Left forelimb (tissue), 1 donor: Measurements from ENCODE around the gene KCNG2.

Experiments used
- DNase-seq: peaks from one replicate; pipeline ENCODE4 v3.0.0-alpha.2; 2018; ENCODE audit warnings: low spot score

KCNG2 gene

DNA sequence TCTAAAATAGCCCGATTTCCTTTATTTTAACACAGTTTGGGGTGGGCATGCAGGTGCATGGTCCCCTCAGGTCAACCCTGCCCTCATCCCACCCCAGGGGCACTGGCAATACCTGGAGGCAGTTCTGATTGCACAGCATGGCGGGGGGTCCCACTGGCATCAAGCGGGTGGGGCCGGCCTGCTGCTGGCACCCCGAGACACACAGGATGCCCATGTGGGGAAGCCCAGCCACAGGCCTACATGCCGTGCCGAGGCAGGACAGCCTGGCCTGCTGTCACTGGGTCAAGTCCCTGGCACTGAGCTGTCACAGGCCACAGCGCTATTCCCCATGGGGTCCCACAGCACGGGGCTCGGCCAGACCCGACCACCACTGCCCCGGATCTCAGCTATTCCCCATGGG, 11.9 kb upstream of the KCNG2 start:
- no peak for DNase-seq

DNA sequence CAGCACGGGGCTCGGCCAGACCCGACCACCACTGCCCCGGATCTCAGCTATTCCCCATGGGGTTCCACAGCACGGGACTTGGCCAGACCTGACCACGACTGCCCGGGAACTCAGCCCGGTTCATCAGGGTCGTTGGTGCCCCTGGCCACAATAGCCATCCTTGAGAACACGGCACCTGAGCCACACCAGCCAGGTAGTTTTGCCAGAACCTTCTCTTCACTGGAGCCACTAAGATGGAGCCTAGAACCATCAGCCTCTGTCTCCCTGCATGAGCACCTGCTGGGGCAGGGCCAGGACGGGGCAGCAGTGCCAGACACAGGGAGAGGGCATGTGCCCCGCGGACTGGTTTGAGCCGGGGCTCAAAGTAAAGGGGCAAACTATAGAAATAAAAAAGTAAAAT, 11.4 kb upstream of the KCNG2 start:
- DNase-seq: no peak

DNA sequence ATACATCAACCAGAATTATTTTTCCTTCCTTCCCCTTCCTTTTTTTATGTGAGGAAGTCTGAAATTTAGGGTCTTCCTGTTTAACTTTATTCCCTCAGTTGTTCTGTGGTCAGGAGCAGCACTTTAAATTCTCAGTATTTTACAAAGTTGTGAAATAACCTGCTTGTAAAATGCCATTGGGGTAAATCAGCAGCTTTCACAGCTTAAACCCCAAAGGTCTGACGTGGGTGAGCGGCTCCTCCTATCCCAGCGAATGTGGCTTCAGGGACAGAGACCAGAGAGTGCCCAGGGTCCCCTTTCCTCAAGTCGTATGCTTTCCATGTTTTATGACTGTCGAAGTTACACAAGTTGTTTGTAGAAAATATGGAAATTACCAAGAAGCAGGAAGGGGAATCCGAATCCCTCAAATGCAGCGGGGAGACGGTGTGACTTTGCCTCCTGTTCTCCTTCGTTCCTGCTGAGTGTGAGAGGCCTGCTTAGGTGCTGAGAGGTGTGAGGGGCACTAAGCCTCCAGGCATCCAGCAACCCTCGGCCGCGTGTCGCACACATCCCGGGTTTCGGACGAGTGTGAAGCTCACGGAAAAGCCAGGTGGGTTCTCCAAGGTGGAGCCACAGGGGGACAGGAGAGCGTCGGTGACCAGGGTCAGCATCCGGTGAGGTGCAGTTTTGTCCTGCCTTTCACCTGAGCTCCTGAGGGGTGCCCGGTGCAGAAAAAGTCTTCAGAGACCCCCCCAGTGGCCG, 10.8 kb upstream of the KCNG2 start:
- DNase-seq: no peak

- DNase-seq: no peak
Measured at GRCh38 chr18:79787527-79787864, 10.2 kb upstream of the KCNG2 start.

DNA sequence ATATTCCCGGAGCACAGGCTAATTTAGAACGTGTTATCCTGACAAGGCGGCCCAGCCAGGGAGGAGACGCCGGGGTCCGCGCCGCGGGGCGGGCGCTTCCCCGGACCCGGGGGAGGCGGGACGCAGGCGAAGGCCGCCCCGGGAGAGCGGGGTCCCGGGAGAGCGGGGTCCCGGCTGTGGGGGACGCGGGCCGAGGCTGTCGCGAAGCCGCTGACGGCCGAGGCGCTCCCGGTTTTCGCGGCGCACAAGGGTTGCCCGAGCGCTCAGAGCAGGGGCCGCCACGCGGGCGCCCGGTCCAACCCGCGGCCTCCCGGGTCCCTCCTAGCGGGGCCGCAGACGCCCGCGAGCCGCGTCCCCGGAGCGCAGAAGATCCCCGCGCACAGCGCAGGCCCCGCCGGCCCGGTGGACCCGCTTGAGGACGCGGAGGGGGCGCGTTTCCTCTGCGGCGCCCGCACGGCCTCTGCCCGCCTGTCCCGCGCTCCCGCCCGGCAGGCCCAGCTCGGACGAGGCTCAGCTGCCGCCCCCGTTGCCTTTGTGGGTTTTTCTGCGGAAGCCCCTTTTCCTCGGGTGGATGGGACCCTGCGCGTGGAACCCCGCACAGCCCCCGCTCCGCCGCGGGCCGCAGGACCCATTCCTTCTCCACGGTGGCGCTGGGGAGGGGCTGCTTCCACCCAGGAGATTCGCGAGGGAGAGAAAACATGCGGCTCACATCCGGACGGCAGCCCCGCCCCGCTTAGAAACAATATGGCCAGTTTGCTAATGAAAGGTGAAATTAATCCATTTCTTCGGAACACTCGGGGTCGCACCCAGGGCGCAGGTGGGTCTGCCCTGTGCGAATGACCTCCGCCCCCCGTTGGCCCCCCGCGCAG, 9.6 kb upstream of the KCNG2 start:
- DNase-seq: no peak

GRCh38 chr18:79788734-79789085, 9.0 kb upstream of the KCNG2 start:
- DNase-seq: no peak

DNA sequence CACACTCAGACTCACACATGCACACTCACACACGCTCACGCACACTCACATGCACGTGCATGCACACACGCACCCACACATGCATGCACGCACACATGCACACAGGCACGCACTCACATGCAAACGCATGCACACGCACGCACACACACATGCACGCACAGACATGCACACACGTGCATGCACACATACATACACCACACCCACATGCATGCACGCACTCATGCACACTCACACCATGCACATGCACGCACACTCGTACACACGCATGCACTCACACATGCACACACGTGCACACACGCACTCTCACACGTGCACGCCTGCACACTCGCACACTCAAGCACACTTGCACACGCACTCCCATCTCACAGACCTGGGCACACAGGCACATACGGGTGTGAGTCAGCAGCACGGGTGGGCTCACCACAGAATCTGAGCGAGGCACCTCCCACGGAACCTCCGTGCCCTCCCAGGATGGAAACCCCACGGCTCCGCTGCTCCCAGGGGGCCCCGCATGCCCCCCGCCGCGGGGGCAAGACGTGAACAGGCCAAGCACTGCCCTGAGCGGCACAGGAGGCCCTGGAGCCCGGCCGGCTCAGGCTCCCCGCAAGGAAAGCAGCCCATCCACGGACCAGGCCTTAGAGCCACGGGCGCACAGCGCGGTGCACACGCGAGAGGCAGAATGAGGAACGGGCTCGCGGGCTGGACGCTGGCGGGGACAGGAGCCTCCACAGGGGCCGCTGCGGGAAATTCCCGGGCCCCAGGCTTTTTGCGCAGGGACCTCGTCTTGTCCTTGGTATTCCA, 8.4 kb upstream of the KCNG2 start:
- DNase-seq: no peak

GRCh38 chr18:79789901-79790890, 7.5 kb upstream of the KCNG2 start:
- no peak for DNase-seq

DNA sequence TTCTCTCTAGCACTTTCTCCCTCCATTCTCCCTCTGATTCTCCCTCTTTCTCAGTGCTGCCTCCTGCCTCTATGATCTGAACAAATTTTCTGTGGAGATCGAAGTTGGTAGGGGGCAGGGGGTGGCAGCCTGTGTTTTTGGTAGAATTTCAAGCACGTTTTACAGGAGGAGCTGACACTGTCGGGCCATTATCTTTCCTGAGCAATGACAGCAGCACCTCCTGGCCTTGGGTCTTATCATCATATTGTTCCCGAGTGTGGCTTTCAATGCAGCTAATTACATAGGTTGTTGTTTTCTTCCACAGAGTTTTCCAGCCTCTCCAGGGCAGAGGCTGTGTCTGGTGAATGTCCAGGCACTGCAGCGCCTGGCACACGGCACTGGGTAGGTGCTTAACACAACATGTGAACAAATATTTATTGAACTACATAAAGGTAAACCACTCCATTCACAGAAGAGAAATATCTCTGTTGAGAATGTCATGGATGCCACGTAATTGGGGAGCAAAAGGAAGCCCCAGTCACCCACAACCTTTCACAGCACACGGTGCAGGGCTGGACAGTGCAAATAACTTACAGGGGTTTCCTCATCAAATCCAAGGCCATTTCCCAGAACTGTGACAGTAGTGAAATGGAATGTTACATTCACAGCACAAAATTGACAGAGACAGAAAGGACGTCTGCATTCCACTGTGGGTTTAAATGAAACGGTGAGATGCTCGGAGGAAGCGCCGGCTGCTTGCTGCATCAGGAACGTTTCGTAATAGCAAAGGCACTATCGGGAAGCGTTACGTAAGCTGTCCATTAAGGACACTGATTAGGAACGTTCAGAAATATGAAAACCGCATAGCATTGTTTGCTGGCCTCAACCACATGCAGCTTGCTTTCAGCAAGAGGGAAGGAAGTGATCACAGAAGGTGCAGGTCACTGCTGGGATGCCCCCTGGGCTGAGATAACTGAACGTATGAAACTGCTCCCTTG, 6.5 kb upstream of the KCNG2 start:
- no peak for DNase-seq

GRCh38 chr18:79792096-79792987, 5.4 kb upstream of the KCNG2 start:
- no peak for DNase-seq

- no peak for DNase-seq
Measured at GRCh38 chr18:79792988-79793355, 4.8 kb upstream of the KCNG2 start.

GRCh38 chr18:79794846-79795245, 2.9 kb upstream of the KCNG2 start:
- DNase-seq: no peak

DNA sequence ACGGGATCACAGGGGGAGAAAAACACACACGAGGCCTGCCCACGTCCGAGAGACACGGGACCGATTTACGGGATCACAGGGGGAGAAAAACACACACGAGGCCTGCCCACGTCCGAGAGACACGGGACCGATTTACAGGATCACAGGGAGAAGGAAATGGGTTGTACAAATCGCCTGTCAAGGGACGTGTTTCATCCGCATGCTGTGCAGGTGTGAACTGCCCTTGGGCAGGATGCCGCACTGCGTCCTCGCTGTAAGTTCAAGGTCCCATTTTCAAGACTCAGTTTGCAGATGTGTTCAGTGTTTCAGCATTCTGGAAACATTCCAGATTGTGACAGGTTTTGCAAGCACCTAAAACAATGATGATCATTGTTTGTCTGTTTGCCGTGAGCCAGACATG, 2.3 kb upstream of the KCNG2 start:
- DNase-seq: no peak

GRCh38 chr18:79796016-79796415, 1.7 kb upstream of the KCNG2 start:
- DNase-seq: no peak

DNA sequence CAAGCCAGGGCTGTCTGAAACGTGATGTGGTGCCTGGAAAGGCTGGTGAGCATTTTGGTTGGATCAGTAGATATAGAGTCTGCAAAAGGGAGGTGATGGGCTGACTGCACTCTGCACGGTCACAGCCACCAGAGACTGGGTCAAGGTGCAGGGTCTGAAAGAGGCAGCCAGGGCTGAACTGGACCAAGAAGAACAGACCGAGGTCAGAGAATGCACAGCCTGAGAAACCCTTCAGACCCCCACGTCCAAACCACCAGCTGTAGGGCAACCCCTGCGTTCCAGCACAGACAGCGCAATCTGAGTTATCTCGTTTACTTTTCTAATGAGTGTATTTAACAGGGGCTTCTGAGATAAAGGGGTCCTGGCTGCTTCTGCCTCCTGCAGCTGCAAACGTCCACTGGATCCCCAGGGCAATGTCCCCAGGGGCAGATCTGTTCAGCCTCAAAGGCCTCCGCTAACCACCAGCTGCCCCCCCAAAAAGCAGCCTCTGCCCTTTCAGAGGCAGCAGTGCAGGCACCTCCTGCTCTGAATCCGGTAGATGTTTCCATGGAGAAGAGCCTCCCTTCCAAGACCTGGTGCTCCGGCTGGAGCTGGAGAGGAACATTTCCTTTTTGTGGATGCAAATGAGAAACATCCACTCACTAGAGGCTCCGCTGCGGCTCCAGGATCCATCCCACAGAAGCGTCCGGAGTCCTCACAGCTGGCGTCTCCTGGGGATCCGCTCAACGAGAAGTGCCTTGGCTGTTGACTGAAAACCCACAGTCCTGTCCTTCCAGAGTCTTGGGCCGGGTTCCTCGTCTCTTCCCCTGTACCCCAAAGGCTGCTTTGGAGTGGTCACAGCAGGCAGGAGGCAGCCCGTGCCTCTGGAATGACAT, 970 bp upstream of the KCNG2 start:
- DNase-seq: no peak

GRCh38 chr18:79798346-79798998, 734 bp downstream of the KCNG2 start:
- DNase-seq: no peak

- DNase-seq: no peak
Measured at GRCh38 chr18:79798999-79799370, 1.2 kb downstream of the KCNG2 start.
